ENCODE measurements around the gene CACNA1I. TPM values are rescaled to one million over a fixed set of nuclear protein-coding genes. Genes with fewer than 3 reads are reported as not detected.

CACNA1I gene
- total RNA-seq, 1 donor from 2014 or later = 0.75 TPM

GRCh38 chr22:39648630-39648950 is 78.0 kb downstream of the CACNA1I start:
- no peak for DNase-seq (ENCODE audit: low spot score)

GRCh38 chr22:39649500-39650089 is 79.0 kb downstream of the CACNA1I start:
- no peak for DNase-seq (ENCODE audit: low spot score)

DNA sequence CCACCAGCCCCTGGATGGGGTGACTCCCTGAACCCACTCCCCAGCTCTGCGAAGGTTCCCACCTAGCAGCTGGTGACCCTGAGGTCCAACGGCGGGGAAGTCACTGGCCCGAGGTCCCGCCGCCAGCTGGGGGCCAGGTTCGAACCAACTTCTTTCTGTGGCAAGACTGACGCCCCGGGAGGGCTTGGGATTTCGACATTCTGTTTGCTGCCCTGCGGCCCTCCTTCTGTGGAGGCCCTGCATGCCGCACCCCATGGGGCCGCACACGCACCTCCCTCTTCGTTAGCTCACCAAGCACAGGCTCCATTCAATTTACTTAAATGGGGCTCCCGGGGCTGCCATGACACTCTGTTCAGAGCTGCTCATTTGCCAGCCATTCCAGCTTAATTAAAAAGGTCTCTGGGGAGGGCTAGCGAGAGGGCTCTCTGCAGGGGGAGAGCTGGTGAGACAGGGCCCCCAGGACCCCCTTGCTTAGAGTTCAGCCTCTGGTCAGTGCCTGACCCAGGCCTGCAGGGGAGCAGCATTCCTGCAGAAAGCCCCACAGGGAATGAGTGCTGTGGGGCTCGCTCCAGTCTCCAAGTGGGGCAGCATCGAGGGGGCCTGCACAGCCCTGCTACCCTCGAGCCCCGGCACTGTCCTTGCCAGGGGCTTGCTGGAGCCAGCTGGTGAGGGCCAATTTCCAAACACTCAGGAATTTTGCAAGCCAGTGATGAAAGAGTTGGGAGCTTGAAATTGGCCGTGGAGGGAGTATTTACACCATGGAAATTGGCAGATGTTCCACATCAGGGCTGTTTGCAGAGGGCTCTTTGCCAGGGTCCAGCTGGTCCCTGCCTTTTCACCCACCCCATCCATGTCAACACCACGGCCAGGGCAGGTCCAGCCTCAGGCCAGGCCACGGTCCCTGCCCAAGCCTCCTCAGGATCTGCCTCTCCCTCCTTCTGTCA is 80.8 kb downstream of the CACNA1I start:
- no peak for DNase-seq (ENCODE audit: low spot score)

- no peak for DNase-seq (ENCODE audit: low spot score)
Observed at GRCh38 chr22:39652990-39653786, 82.6 kb downstream of the CACNA1I start.

GRCh38 chr22:39653787-39654077 is 83.2 kb downstream of the CACNA1I start:
- DNase-seq (ENCODE audit: low spot score) = no peak

DNA sequence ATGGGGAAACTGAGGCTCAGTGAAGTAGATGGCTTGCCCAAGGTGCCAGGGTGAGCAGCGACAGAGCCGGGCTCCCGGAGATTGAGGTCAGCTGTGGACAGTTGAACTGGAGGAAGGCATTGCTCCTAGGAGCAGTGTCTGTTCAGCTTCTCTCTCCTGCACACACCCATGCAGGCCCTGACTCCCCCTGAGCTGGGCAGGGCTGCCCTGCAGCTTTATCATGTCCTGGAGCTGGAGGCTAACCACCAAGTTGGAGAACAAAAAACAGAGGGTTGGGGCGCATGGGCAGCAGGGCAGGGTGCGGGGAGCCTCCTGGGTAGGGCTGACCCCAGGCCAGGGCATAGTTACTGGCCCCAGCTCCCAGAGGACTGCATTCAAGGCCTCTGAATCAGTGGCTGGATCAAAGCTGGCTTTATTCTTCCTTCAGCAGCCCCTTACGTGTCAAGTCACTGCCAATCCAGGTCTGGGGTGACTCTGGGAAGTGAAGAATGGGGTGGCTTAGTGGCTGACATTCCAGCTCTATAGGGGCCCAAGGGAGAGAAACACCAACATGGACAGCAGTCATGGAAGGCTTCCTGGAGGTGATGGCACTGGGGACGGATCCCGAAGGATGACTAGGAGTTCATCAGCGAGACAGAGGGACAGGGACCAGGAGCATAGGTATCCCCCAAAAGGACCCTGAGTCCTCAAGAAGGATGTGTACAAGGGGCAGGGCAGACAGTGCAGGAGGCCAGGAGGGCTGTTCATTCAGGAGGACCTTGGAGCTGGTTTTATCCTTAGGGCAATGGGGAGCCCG is 83.8 kb downstream of the CACNA1I start:
- no peak for DNase-seq (ENCODE audit: low spot score)

DNA sequence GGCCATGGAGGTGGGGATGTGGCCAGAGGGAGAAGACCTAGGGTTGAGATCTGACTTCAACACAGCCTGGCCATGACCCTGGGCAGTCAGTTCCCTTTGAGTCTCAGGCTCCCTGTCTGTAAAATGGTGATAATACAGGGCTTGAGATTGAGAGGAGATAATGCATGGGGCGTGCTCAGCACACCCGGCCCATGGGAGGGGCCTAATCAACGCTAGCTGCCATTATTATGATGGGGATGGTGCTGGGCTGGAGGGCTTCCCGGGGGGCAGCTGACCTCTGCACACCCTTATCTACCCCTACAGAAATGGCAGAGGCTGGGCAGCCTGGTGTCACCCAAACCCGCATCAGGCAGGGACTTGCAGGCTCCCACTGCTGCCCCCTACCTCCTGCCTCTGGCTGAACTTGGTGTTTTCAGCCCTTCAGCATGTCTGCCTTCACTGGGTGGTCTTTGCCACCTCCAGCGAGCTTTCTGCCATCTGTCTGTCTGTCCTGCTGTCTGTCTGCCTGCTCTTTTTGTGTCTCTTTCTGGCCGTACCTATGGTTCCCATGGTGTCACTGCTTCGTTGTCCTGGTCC is 84.5 kb downstream of the CACNA1I start:
- DNase-seq (ENCODE audit: low spot score) = no peak

DNA sequence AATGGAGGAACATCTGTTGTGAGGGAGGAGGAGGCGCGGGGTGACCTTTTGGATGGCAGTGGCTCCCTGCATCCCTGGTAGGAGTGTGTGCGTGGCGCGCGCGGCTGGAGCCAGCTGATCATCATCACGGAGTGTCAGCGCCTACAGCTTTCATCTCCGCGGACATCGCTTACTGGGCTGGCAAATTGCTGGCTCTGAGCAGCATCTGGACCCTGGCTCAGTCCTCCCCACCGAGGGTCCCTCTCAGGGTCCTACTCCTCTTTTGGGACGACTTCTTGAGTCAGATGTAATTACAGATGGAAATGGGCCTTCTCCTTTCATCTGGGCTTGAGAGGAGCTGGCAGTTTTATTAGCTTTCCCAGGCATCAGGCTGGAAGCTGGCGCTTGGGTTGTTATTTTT is 85.3 kb downstream of the CACNA1I start:
- no peak for DNase-seq (ENCODE audit: low spot score)

DNA sequence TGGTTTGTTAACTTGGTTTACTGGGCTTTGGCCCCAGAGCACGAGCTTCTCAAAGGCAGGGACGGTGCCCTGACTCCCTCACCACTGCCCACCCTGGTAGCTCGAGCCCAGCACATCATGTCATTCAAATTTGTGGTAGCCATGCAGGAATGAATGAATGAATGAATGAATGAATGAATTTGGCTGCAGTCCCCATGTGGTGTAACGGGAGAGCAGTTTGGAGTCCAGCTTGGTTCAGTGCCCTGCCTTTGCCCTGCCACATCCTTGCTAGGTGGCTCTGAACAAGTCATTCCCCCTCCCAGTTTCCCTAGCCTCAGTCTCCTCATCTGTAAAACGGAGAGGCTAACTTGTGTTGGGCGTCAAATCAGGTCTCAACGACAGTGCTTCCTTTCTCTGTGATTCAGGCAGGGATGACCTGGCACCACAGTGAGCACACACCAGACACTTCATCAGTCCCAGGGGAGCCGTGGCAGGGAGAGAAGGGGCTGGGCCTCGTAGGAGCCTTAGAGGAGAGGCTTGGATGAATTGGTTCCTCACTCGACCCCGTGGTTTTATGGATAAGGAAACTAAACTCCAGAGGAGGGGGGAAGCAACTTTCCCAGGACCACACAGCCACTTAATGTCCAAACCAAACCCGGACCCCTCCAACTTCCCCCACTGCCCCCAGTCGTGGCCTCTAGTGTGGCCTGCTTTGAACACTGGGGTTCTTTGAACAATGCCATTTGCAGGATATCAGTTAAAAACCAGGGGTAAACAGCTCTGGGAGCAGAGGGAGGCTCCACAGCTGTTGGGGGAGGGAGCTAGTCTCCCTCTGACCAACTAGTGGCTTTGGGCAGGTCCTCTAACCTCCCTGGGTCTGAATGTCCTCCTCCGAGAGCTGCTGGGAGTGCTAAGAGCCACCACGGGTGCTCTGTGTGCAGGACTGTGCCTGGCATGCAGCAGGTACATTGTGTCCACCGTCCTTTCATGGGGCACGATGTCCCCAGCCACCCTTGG is 86.2 kb downstream of the CACNA1I start:
- DNase-seq (ENCODE audit: low spot score) = no peak

GRCh38 chr22:39658367-39658766 is 87.8 kb downstream of the CACNA1I start:
- no peak for DNase-seq (ENCODE audit: low spot score)

DNA sequence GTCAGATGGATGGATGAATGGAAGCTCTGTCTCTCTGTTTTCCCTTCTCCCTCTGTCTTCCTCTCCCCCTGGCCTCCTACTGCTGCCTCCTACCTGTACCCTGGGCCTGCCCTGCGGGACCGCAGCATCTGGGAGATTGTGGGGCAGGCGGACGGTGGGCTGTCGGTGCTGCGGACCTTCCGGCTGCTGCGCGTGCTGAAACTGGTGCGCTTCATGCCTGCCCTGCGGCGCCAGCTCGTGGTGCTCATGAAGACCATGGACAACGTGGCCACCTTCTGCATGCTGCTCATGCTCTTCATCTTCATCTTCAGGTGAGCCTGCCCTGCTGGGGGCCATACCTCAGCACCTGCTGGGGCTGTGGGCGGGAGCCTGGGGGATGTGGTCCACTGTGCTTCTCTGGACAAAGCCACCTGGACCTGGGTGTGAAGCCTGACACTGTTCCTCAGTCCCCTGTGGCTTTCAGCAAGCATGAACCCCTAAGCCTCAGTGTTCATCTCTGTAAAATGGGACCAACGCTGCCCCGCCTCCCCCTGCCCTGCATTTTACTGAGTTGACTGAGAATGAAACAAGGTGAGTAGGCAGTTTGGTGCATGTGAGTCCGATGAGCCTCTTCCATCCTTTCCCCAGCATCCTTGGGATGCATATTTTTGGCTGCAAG is 88.4 kb downstream of the CACNA1I start:
- no peak for DNase-seq (ENCODE audit: low spot score)

- DNase-seq (ENCODE audit: low spot score) = no peak
Observed at GRCh38 chr22:39661501-39661841, 90.9 kb downstream of the CACNA1I start.

GRCh38 chr22:39661842-39662685 is 91.5 kb downstream of the CACNA1I start:
- DNase-seq (ENCODE audit: low spot score) = peak; percentile 69

GRCh38 chr22:39662686-39663052 is 92.1 kb downstream of the CACNA1I start:
- no peak for DNase-seq (ENCODE audit: low spot score)

DNA sequence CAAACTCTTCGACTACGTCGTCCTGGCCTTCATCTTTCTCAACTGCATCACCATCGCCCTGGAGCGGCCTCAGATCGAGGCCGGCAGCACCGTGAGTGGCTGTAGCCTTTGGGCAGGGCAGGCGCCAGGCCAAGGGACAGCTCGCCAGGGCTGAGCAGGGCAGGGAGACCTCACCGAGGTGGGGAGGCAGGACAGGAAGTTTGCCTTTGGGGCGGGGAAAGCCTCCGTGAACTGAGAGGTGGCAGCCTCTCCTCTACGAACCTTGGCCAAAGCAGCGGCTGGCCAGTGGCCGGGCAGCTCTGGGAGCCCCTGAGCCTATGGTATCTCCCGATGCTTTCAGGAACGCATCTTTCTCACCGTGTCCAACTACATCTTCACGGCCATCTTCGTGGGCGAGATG is 93.2 kb downstream of the CACNA1I start:
- no peak for DNase-seq (ENCODE audit: low spot score)

DNA sequence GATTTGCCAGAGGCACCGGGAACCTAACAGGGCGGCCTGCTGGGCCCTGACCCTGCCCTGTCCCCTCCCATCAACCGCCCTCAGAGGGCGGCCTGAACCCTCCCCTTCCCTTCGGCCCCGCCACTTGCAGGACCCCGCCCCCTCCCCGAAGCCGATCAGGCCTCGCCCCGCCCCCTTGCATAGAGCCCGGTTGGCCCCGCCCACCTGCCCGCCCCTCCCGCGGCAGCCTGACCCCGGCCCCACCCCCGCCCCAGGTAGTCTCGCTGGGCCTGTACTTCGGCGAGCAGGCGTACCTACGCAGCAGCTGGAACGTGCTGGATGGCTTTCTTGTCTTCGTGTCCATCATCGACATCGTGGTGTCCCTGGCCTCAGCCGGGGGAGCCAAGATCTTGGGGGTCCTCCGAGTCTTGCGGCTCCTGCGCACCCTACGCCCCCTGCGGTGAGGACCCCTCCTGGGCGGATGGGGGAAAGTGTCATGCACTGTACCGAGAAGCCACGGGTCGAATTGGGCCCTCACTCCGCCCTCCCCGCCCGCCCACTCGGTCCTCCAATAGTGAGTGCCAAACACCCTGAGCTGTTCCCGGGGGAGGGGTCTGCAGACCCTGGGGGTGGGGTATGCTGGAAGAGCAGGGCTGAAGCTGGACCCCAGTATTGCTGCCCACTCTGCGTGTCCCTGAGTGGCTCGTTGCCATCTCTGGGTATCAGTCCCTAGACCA is 94.1 kb downstream of the CACNA1I start:
- no peak for DNase-seq (ENCODE audit: low spot score)

DNA sequence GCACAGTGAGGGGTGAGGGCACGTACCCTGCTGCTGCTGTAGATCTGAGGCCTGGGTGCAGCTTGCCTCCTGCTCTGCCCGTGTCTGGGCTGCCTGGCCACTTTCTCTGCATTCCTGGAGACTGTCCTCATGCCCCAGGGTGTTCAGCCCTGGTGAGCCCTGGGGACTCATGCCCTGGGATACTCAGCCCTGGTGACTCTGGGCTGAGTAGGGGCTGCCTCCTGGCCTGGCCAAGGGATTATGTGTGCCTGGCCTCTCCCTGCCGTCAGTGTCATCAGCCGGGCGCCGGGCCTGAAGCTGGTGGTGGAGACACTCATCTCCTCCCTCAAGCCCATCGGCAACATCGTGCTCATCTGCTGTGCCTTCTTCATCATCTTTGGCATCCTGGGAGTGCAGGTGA is 94.7 kb downstream of the CACNA1I start:
- DNase-seq (ENCODE audit: low spot score) = no peak

- no peak for DNase-seq (ENCODE audit: low spot score)
Observed at GRCh38 chr22:39665661-39666431, 95.3 kb downstream of the CACNA1I start.
